Body of pancreas (tissue), 4 donors: Measurements from ENCODE around the gene PSMA2. TPM values are rescaled to one million over a fixed set of nuclear protein-coding genes. Genes with fewer than 3 reads are reported as not detected.

Source experiments
- ATAC-seq: fragments of 150-250 bp; one replicate; pipeline ENCODE4 v1.9.1; 2016
- DNase-seq, 4 donors: peaks; one replicate each; pipeline ENCODE4 v3.0.0-alpha.2; 2019
- H3K27ac ChIP-seq, 4 donors: fragments of 200-600 bp; sonication (generic); 1 replicate in 3 of 4; 2 replicates in 1 of 4; pipeline versions ENCODE4 v1.5.1 to v1.6.1; 2016 to 2019; ENCODE audit warnings: mild to moderate bottlenecking in 1 of 4, mixed read lengths in 1 of 4, moderate library complexity in 1 of 4
- H3K27me3 ChIP-seq, 2 donors: fragments of 200-600 bp; sonication (generic); one replicate each; pipeline ENCODE4 v1.6.0; 2016; ENCODE audit warnings: mild to moderate bottlenecking in 1 of 2
- H3K36me3 ChIP-seq, 2 donors: fragments of 200-600 bp; sonication (generic); replicated peaks in 1 of 2; 2 replicates each; pipeline ENCODE4 v1.5.1; 2016; ENCODE audit warnings: low read depth in 2 of 2; ENCODE audit not compliant: insufficient read depth in 1 of 2
- H3K4me1 ChIP-seq: fragments of 200-600 bp; sonication (generic); one replicate; pipeline ENCODE4 v1.6.0; 2016
- H3K4me3 ChIP-seq, 2 donors: fragments of 200-600 bp; sonication (generic); 1 replicate in 1 of 2; 2 replicates in 1 of 2; pipeline ENCODE4 v1.5.1; 2016 to 2019
- H3K9me3 ChIP-seq, 3 donors: fragments of 200-600 bp; sonication (generic); 1 replicate in 2 of 3; 2 replicates in 1 of 3; pipeline ENCODE4 v1.5.1; 2016
- POLR2A ChIP-seq, 3 donors: fragments of 450-650 bp; IDR thresholded peaks; one replicate each; pipeline ENCODE4 v1.6.1; 2016; ENCODE audit warnings: antibody characterized with exemption in 3 of 3, mild to moderate bottlenecking in 2 of 3
- WGBS, 2 donors: methylation state at CpG; one replicate each; pipeline ENCODE4 v1.1.5; 2017; 5-methylcytosine and 5-hydroxymethylcytosine counted together
- intact Hi-C: fragments of 100-400 bp; cut with DNase I; formaldehyde crosslinking; loops from one replicate; pipeline ENCODE4 v1.15.1; 2023
- total RNA-seq, 2 donors: library from RNA; depleted of rRNA; stranded (reverse); fragments of >200 nt; gene quantifications; one replicate each; pipeline ENCODE4 v1.1.0, GENCODE V29; 2016
- TF ChIP-seq, protein P1 (sequence below), 7 experiments: fragments of 450-650 bp in 4 of 7; fragments of 200-600 bp in 3 of 7; sonication (generic) in 3 of 7; IDR thresholded peaks; one replicate each; pipeline ENCODE4 v1.5.1; 2016 to 2019; ENCODE audit warnings: antibody characterized with exemption in 7 of 7

PSMA2 gene
- total RNA-seq, 2 donors from 2014 or later = 28.0 to 32.7 TPM

DNA sequence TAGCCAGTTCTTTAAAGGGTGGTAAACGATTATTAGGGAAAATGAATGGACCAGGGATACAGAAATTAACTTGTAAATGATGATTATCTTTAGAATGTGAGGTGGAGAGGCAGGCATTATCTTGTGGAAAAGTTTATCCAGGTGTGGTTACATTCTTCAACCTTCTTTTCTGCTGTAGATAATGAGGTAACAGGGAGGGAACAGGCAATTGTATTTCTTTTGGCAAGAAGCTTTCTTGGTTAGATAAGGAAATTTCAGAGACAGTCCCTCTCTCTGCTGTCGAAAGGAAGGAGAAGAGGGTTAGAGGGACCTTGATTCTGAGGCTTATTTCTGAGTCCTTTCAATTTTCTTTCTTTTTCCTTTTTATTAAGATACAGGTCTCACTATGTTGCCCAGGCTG is 32.3 kb upstream of the PSMA2 start:
- H3K27me3 ChIP-seq = no peaks in the 10 kb centered on the region
- intact Hi-C loops = no loop called here
- ATAC-seq (no peak), DNase-seq (no peak)
- H3K36me3 ChIP-seq = no peaks in the 10 kb centered on the region
- no peaks in the 10 kb centered on the region for H3K4me1 ChIP-seq
- H3K4me3 ChIP-seq = no peak overlapping the region
- no peak overlapping the region for H3K27ac ChIP-seq
- WGBS, 2 donors = 26 to 34% methylated on average over 2 of the region's 2 CpGs
- TF ChIP-seq, protein P1, sequence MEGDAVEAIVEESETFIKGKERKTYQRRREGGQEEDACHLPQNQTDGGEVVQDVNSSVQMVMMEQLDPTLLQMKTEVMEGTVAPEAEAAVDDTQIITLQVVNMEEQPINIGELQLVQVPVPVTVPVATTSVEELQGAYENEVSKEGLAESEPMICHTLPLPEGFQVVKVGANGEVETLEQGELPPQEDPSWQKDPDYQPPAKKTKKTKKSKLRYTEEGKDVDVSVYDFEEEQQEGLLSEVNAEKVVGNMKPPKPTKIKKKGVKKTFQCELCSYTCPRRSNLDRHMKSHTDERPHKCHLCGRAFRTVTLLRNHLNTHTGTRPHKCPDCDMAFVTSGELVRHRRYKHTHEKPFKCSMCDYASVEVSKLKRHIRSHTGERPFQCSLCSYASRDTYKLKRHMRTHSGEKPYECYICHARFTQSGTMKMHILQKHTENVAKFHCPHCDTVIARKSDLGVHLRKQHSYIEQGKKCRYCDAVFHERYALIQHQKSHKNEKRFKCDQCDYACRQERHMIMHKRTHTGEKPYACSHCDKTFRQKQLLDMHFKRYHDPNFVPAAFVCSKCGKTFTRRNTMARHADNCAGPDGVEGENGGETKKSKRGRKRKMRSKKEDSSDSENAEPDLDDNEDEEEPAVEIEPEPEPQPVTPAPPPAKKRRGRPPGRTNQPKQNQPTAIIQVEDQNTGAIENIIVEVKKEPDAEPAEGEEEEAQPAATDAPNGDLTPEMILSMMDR (IDR thresholded peaks at IDR 0.05) = no peak
- no peak for TF ChIP-seq POLR2A (IDR thresholded peaks at IDR 0.05)
- no peaks in the 10 kb centered on the region for H3K9me3 ChIP-seq

DNA sequence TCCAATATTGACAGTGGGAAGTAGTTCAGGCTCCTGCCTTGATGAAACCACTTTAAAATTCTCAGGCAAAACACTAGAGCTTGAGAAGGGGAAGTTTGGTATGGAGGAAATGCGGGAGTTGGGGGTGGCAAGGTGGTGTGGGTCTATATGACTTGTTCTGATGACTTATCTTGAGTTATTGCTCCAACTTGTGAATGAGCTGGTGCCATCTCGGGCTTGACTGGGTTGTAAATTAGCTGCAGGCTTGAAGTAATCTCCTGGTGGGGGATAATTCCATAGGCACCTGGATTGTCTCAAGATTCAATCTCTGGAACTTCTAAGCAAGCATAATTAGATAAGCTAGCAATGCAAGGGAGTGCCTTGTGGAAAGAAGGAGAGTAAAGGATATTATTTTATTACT is 29.2 kb upstream of the PSMA2 start:
- 44 to 48% methylated on average over 2 of the region's 2 CpGs for WGBS, 2 donors

DNA sequence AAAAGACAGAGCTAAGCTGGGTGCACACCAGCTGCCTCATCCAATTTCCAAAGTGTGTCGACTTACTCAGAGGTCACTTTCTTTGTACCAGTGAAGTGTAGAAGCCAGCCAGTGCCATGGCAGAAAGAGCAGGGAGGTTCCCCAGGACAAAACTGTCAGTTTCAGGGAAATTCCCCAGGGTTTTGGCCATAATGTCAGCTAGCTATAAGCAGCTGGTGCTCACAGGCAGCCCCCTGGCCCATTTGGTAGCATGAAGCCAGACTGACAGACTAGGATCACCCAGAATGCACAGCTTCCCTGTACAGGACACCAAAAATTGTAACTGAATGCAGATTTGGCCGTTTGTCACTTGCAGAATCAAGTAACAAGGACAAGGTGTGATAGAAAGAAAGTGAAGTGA is 28.8 kb upstream of the PSMA2 start:
- TF ChIP-seq, protein P1 (IDR thresholded peaks at IDR 0.05) = no peak
- no peak for TF ChIP-seq POLR2A (IDR thresholded peaks at IDR 0.05)
- no peaks in the 10 kb centered on the region for H3K9me3 ChIP-seq
- no peaks in the 10 kb centered on the region for H3K4me1 ChIP-seq
- 45 to 46% methylated on average over 2 of the region's 2 CpGs for WGBS, 2 donors
- intact Hi-C loops = no loop called here
- ATAC-seq (no peak), DNase-seq (no peak)
- no peaks in the 10 kb centered on the region for H3K36me3 ChIP-seq
- no peak overlapping the region for H3K4me3 ChIP-seq
- H3K27me3 ChIP-seq = no peaks in the 10 kb centered on the region
- H3K27ac ChIP-seq = no peak overlapping the region

More for the DNA sequence above, 29.2 kb upstream of the PSMA2 start:
- no peak for ATAC-seq
- DNase-seq = no peak
- TF ChIP-seq, protein P1 (IDR thresholded peaks at IDR 0.05) = no peak
- TF ChIP-seq POLR2A (IDR thresholded peaks at IDR 0.05) = no peak
- H3K4me3 ChIP-seq = no peak overlapping the region
- no peaks in the 10 kb centered on the region for H3K36me3 ChIP-seq
- intact Hi-C loops = no loop called here
- no peaks in the 10 kb centered on the region for H3K9me3 ChIP-seq
- no peaks in the 10 kb centered on the region for H3K4me1 ChIP-seq
- no peak overlapping the region for H3K27ac ChIP-seq
- no peaks in the 10 kb centered on the region for H3K27me3 ChIP-seq

DNA sequence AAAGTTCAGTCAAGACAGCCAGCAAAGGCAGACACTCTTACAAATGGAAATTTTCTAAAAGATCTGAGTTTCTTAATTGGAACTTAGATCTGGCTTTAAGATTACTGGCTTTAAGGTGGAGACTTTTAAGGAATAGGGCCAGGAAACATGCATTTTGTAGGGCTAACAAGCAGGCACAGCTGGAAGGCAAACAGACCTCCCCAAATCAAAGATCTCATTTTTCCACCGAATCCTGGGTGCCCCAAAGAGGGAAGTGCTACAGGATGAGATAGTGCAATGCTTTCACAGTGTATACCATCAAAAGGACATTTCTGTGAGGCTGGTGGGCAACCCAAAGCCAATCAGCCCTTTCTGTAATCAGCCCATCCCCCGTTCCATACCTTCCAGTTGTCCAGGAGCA is 27.6 kb upstream of the PSMA2 start:
- intact Hi-C loops = no loop called here
- no peak overlapping the region for H3K4me3 ChIP-seq
- H3K27me3 ChIP-seq = no peaks in the 10 kb centered on the region
- H3K4me1 ChIP-seq = no peaks in the 10 kb centered on the region
- no peak overlapping the region for H3K27ac ChIP-seq
- DNase-seq (no peak), ATAC-seq (no peak)
- TF ChIP-seq POLR2A (IDR thresholded peaks at IDR 0.05) = no peak
- TF ChIP-seq, protein P1 (IDR thresholded peaks at IDR 0.05) = no peak
- 55 to 79% methylated on average over 2 of the region's 2 CpGs for WGBS, 2 donors
- H3K36me3 ChIP-seq = no peaks in the 10 kb centered on the region
- no peaks in the 10 kb centered on the region for H3K9me3 ChIP-seq

DNA sequence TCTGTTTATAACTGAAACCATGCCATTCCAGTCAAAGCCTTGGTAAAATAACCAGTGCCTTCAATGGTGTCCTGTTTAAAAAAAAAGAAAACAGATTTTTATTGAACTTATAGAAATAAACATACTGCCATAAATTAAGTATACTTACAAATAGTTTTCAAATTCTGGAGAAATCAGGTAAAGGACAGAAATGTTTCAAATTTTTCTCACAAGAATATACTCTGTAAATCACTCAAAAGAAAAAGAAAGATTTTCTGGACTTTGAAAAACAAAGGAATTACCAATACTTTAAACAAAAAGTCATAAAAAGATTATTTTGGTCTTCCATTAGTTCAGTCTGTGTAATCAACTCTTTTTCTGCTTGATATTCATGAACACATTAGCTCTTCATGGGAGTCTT is 24.1 kb upstream of the PSMA2 start:
- no peaks in the 10 kb centered on the region for H3K27me3 ChIP-seq
- H3K27ac ChIP-seq = no peak overlapping the region
- no peaks in the 10 kb centered on the region for H3K36me3 ChIP-seq
- H3K4me3 ChIP-seq = no peak overlapping the region
- no peak for ATAC-seq
- DNase-seq = no peak
- no peaks in the 10 kb centered on the region for H3K4me1 ChIP-seq
- intact Hi-C loops = no loop called here
- TF ChIP-seq POLR2A (IDR thresholded peaks at IDR 0.05) = no peak
- TF ChIP-seq, protein P1 (IDR thresholded peaks at IDR 0.05) = no peak
- no peaks in the 10 kb centered on the region for H3K9me3 ChIP-seq
